CD14-positive monocyte (primary cell): Measurements from ENCODE around the gene CCDC78. TPM values are rescaled to one million over a fixed set of nuclear protein-coding genes. Genes with fewer than 3 reads are reported as not detected.

Experiments
- DNase-seq, 3 donors: peaks; one replicate each; pipeline ENCODE4 v3.0.0-alpha.2; 2011 to 2022
- H2AFZ ChIP-seq: 2 replicates; pipeline ENCODE4 v1.6.0; 2012; ENCODE audit warnings: mild to moderate bottlenecking, low read depth, low read length, inconsistent platforms; ENCODE audit not compliant: insufficient read depth, poor library complexity, severe bottlenecking
- H3K27ac ChIP-seq, 2 donors: 1 replicate in 1 of 2; 2 replicates in 1 of 2; pipeline ENCODE4 v1.5.1; 2012 to 2013; ENCODE audit warnings: low read length in 2 of 2, control low read depth in 1 of 2, inconsistent platforms in 1 of 2, low read depth in 1 of 2, mild to moderate bottlenecking in 1 of 2
- H3K27me3 ChIP-seq, 2 donors: one replicate each; pipeline versions ENCODE4 v1.6.0 to v1.6.1; 2011 to 2013; ENCODE audit warnings: low read length in 2 of 2; ENCODE audit not compliant: control insufficient read depth in 2 of 2, insufficient read depth in 2 of 2
- H3K36me3 ChIP-seq, 2 donors: replicated peaks in 1 of 2; 1 replicate in 1 of 2; 2 replicates in 1 of 2; pipeline versions ENCODE4 v1.5.1 to v1.6.1; 2012 to 2013; ENCODE audit warnings: low read length in 2 of 2, control low read depth in 1 of 2, inconsistent platforms in 1 of 2, mild to moderate bottlenecking in 1 of 2; ENCODE audit not compliant: insufficient read depth in 2 of 2, control insufficient read depth in 1 of 2
- H3K4me1 ChIP-seq, 2 donors: 1 replicate in 1 of 2; 2 replicates in 1 of 2; pipeline versions ENCODE4 v1.5.1 to v1.6.1; 2012 to 2013; ENCODE audit warnings: low read length in 2 of 2, control low read depth in 1 of 2, inconsistent platforms in 1 of 2, mild to moderate bottlenecking in 1 of 2, moderate library complexity in 1 of 2; ENCODE audit not compliant: insufficient read depth in 2 of 2, control insufficient read depth in 1 of 2
- H3K4me2 ChIP-seq: replicated peaks from 2 replicates; pipeline ENCODE3; 2012; ENCODE audit warnings: low read length, moderate library complexity, mild to moderate bottlenecking; ENCODE audit not compliant: poor library complexity, severe bottlenecking; ENCODE audit errors: extremely low read depth
- H3K4me3 ChIP-seq, 3 experiments: fragments of 200-600 bp in 1 of 3; sonication (generic) in 1 of 3; replicated peaks in 1 of 3; 1 replicate in 2 of 3; 2 replicates in 1 of 3; pipeline ENCODE4 v1.5.1; 2011 to 2013; ENCODE audit warnings: low read length in 3 of 3, mild to moderate bottlenecking in 3 of 3, control low read depth in 2 of 3, low read depth in 2 of 3, inconsistent platforms in 1 of 3, moderate library complexity in 1 of 3
- H3K79me2 ChIP-seq: 2 replicates; pipeline ENCODE4 v1.6.0; 2012; ENCODE audit warnings: mild to moderate bottlenecking, control low read depth, inconsistent platforms, low read length, moderate library complexity; ENCODE audit not compliant: insufficient read depth
- H3K9ac ChIP-seq: 2 replicates; pipeline ENCODE4 v1.6.0; 2017; ENCODE audit warnings: low read length, mild to moderate bottlenecking; ENCODE audit not compliant: insufficient read depth, poor library complexity, severe bottlenecking
- H3K9me3 ChIP-seq, 2 donors: replicated peaks in 1 of 2; 1 replicate in 1 of 2; 2 replicates in 1 of 2; pipeline versions ENCODE4 v1.5.1 to v1.6.1; 2012 to 2013; ENCODE audit warnings: low read length in 2 of 2, control low read depth in 1 of 2; ENCODE audit not compliant: control insufficient read depth in 1 of 2, insufficient read depth in 1 of 2
- H4K20me1 ChIP-seq: 2 replicates; pipeline ENCODE4 v1.6.0; 2012; ENCODE audit warnings: mild to moderate bottlenecking, low read length, control low read depth, moderate library complexity; ENCODE audit not compliant: insufficient read depth
- H3K27ac Mint-ChIP-seq, 7 donors: one replicate each; pipeline ENCODE4 v1.8.0; 2020; ENCODE audit warnings: mild to moderate bottlenecking in 7 of 7, mixed read lengths in 7 of 7, moderate library complexity in 6 of 7, inconsistent platforms in 2 of 7
- H3K27me3 Mint-ChIP-seq, 3 donors: one replicate each; pipeline ENCODE4 v1.8.0; 2021 to 2022; ENCODE audit warnings: low read depth in 3 of 3, mild to moderate bottlenecking in 3 of 3, mixed read lengths in 3 of 3, moderate library complexity in 3 of 3, inconsistent platforms in 1 of 3
- H3K36me3 Mint-ChIP-seq, 2 donors: one replicate each; pipeline ENCODE4 v1.8.0; 2020; ENCODE audit warnings: mixed read lengths in 2 of 2, inconsistent platforms in 1 of 2, mild to moderate bottlenecking in 1 of 2
- H3K4me1 Mint-ChIP-seq: one replicate; pipeline ENCODE4 v1.8.0; 2020; ENCODE audit warnings: mild to moderate bottlenecking, mixed read lengths
- H3K4me3 Mint-ChIP-seq, 2 donors: one replicate each; pipeline ENCODE4 v1.8.0; 2020; ENCODE audit warnings: mild to moderate bottlenecking in 2 of 2, mixed read lengths in 2 of 2, moderate library complexity in 1 of 2
- H3K9me3 Mint-ChIP-seq, 7 donors: one replicate each; pipeline ENCODE4 v1.8.0; 2020 to 2022; ENCODE audit warnings: mixed read lengths in 7 of 7, mild to moderate bottlenecking in 6 of 7, moderate library complexity in 6 of 7, inconsistent platforms in 2 of 7
- WGBS: methylation state at CpG from one replicate; pipeline ENCODE4 v1.1.5; 2013; ENCODE audit warnings: missing lambda C conversion rate; ENCODE audit not compliant: insufficient coverage; 5-methylcytosine and 5-hydroxymethylcytosine counted together
- intact Hi-C, 2 donors: fragments of 100-400 bp; cut with micrococcal nuclease; formaldehyde crosslinking; loops; one replicate each; pipeline versions ENCODE4 v1.15.0 to v1.15.1; 2023
- polyA plus RNA-seq, 3 donors: library from polyadenylated mRNA; depleted of rRNA in 1 of 3; unstranded in 2 of 3; stranded (reverse) in 1 of 3; fragments of 300-500 nt in 2 of 3; fragments of >200 nt in 1 of 3; fragmentation: Illumina TruSeq in 2 of 3; gene quantifications; 1 replicate in 2 of 3; 2 replicates in 1 of 3; pipeline ENCODE4 v1.2.3, GENCODE V29; 2012 to 2021
- TF ChIP-seq, protein P1 (sequence below): fragments of 200-600 bp; IDR thresholded peaks from one replicate; pipeline ENCODE4 v1.8.0; 2022; ENCODE audit warnings: antibody characterized with exemption, mild to moderate bottlenecking

Gene CCDC78
- polyA plus RNA-seq, 3 donors: 0.96 TPM; not detected in 2

DNA sequence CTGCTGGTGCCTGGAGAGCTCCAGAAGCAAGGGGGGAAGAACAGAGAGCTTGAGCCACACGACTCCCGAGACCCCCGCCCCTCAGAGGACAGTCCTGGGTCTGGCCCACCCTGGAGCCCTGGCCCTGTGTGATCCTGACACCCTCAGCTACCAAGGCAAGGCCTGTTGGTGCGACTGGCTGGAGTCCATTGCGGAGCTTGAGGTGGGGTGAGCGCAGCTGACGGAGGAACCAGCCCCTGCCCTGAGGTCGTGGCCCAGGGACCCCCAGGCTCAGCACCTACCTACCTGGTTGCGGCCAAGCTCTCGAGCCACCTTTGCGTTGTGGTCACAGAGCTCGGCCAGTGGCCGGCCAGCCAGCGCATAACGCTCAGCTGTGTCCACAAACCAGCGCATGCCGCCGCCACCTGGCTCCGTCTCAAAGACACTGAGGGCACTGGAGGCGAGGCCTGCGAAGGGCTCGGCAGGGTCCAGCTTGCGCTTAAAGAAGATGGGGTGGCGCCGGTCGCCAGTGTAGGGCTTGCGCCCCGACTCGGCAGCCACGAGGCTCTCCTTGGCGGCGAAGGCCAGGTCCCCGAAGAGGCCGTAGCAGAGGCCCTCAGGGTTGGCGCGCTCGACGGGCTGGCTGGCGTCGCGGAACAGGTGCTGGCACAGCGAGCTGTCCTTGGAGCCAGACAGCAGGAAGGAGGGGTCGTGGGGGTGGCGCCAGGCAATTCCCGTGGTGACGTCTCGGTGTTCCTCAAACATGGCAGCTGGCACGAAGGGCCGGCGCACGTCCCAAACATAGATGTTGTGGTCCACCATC, 39.6 kb downstream of the CCDC78 start:
- H3K27me3 ChIP-seq: peaks cover 0 to 7% of the 10 kb centered on the region in 2 donors
- 97% methylated on average over 46 of the region's 51 CpGs for WGBS
- Mint-ChIP-seq H3K27me3 (peaks cover 9 to 11% (median 10%) of the 10 kb centered on the region in 3 donors), H3K27ac (peak overlapping the region in 3 of 7 donors; percentile 5 to 58 (median 44)), H3K4me1 (peaks cover 29% of the 10 kb centered on the region), H3K9me3 (peaks cover 0 to 9% (median 2%) of the 10 kb centered on the region in 7 donors), H3K36me3 (peaks cover 28 to 36% of the 10 kb centered on the region in 2 donors), H3K4me3 (no peak overlapping the region)
- H3K27ac ChIP-seq: no peak overlapping the region
- peaks cover 20% of the 10 kb centered on the region for H3K79me2 ChIP-seq
- no peak overlapping the region for H3K4me3 ChIP-seq
- H2AFZ ChIP-seq: no peak overlapping the region
- H3K9ac ChIP-seq: no peak overlapping the region
- DNase-seq: no peak
- TF ChIP-seq, protein P1, sequence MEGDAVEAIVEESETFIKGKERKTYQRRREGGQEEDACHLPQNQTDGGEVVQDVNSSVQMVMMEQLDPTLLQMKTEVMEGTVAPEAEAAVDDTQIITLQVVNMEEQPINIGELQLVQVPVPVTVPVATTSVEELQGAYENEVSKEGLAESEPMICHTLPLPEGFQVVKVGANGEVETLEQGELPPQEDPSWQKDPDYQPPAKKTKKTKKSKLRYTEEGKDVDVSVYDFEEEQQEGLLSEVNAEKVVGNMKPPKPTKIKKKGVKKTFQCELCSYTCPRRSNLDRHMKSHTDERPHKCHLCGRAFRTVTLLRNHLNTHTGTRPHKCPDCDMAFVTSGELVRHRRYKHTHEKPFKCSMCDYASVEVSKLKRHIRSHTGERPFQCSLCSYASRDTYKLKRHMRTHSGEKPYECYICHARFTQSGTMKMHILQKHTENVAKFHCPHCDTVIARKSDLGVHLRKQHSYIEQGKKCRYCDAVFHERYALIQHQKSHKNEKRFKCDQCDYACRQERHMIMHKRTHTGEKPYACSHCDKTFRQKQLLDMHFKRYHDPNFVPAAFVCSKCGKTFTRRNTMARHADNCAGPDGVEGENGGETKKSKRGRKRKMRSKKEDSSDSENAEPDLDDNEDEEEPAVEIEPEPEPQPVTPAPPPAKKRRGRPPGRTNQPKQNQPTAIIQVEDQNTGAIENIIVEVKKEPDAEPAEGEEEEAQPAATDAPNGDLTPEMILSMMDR: no peak
- H3K9me3 ChIP-seq: no peaks in the 10 kb centered on the region
- H3K4me2 ChIP-seq: no peak overlapping the region
- peaks cover 25% of the 10 kb centered on the region for H4K20me1 ChIP-seq
- H3K4me1 ChIP-seq: peaks cover 40 to 59% of the 10 kb centered on the region in 2 donors
- intact Hi-C loops: no loop called here
- H3K36me3 ChIP-seq: peaks cover 16 to 21% of the 10 kb centered on the region in 2 donors

DNA sequence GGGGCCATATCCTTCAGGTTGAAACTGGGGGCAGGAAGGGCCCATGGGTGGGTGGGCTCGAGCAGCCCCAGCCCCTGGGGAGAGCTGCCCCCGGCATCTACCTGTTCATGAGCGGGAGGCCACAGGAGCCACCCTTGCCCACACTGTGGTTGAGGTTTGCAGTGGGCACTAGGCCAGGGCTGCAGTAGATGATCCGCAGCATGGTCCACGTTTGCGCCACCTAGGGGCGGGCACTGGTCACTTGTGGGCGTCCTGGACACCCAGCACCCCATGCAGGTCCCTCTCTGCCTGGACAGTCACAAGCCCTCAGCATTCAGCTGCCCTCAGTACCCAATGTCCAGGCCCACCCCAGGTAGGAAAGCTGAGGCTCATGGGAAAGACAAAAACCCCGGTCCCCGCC, 40.3 kb downstream of the CCDC78 start:
- no peak overlapping the region for H3K9ac ChIP-seq

More for the DNA sequence above, 40.3 kb downstream of the CCDC78 start:
- H2AFZ ChIP-seq: no peak overlapping the region
- WGBS: 72% methylated on average over 10 of the region's 10 CpGs
- peaks cover 0 to 1% of the 10 kb centered on the region in 2 donors for H3K27me3 ChIP-seq
- H3K4me1 ChIP-seq: peaks cover 47 to 66% of the 10 kb centered on the region in 2 donors
- Mint-ChIP-seq H3K9me3 (peaks cover 0 to 5% (median 0%) of the 10 kb centered on the region in 7 donors), H3K27ac (peak overlapping the region in 3 of 7 donors; percentile 5 to 52 (median 44)), H3K27me3 (peaks cover 2 to 4% (median 3%) of the 10 kb centered on the region in 3 donors), H3K4me1 (peaks cover 36% of the 10 kb centered on the region), H3K36me3 (peaks cover 27 to 39% of the 10 kb centered on the region in 2 donors), H3K4me3 (no peak overlapping the region)
- H3K9me3 ChIP-seq: no peaks in the 10 kb centered on the region
- H3K27ac ChIP-seq: no peak overlapping the region
- peaks cover 32% of the 10 kb centered on the region for H4K20me1 ChIP-seq
- no peak overlapping the region for H3K4me3 ChIP-seq
- peak; percentile 35 to 52 (median 37) for DNase-seq
- H3K36me3 ChIP-seq: peaks cover 20 to 21% of the 10 kb centered on the region in 2 donors
- TF ChIP-seq, protein P1: no peak
- H3K4me2 ChIP-seq: no peak overlapping the region
- peaks cover 27% of the 10 kb centered on the region for H3K79me2 ChIP-seq
- intact Hi-C loops: no loop called here
